CD1c-positive myeloid dendritic cell (primary cell): ENCODE measurements around the gene PHF13.
A peak's percentile ranks its signal among the peaks of the same experiment; 100 is the strongest.
"Not testable (repeated sequence)": the region's sequence is repeated elsewhere in the genome, so short reads cannot be mapped to it uniquely, and the experiment has no call there.

Source experiments
- DNase-seq: peaks from one replicate; pipeline ENCODE4 v3.0.0-alpha.2; 2016; ENCODE audit errors: extremely low spot score

The PHF13 gene

GRCh38 chr1:6628971-6629479 is 15.5 kb downstream of the PHF13 start:
- DNase-seq, result no peak

GRCh38 chr1:6630027-6630426 is 16.5 kb downstream of the PHF13 start:
- no peak for DNase-seq

GRCh38 chr1:6631058-6631457 is 17.5 kb downstream of the PHF13 start:
- no peak for DNase-seq

- DNase-seq, result no peak
Observed at GRCh38 chr1:6632588-6633514, 19.3 kb downstream of the PHF13 start.

GRCh38 chr1:6634371-6635052 is 21.0 kb downstream of the PHF13 start:
- peak; percentile 13 for DNase-seq

- no peak for DNase-seq
Observed at GRCh38 chr1:6635161-6635909, 21.8 kb downstream of the PHF13 start.

GRCh38 chr1:6635910-6636760 is 22.6 kb downstream of the PHF13 start:
- DNase-seq, result no peak

GRCh38 chr1:6636778-6637177 is 23.2 kb downstream of the PHF13 start:
- DNase-seq, result not testable (repeated sequence)

- no peak for DNase-seq
Observed at GRCh38 chr1:6637770-6638169, 24.2 kb downstream of the PHF13 start.

GRCh38 chr1:6638226-6638625 is 24.7 kb downstream of the PHF13 start:
- DNase-seq, result no peak

- not testable (repeated sequence) for DNase-seq
Observed at GRCh38 chr1:6640867-6641266, 27.3 kb downstream of the PHF13 start.

- no peak for DNase-seq
Observed at GRCh38 chr1:6645018-6645417, 31.5 kb downstream of the PHF13 start.

- DNase-seq, result peak; percentile 69
Observed at GRCh38 chr1:6646499-6647148, 33.1 kb downstream of the PHF13 start.

GRCh38 chr1:6648556-6648955 is 35.0 kb downstream of the PHF13 start:
- no peak for DNase-seq

- no peak for DNase-seq
Observed at GRCh38 chr1:6651909-6652308, 38.4 kb downstream of the PHF13 start.

GRCh38 chr1:6652986-6653385 is 39.5 kb downstream of the PHF13 start:
- DNase-seq, result no peak

GRCh38 chr1:6653436-6654290 is 40.1 kb downstream of the PHF13 start:
- DNase-seq, result no peak

- no peak for DNase-seq
Observed at GRCh38 chr1:6657138-6657537, 43.6 kb downstream of the PHF13 start.

- no peak for DNase-seq
Observed at GRCh38 chr1:6658359-6659060, 45.0 kb downstream of the PHF13 start.
